EH (cell line): ENCODE results near the gene GP1BB.
"Not testable (repeated sequence)": the region's sequence is repeated elsewhere in the genome, so short reads cannot be mapped to it uniquely, and the experiment has no call there.

ENCODE experiments used
- DNase-seq: peaks from one replicate; pipeline ENCODE4 v3.0.0-alpha.2; 2015; ENCODE audit warnings: low read depth

GP1BB gene

DNA sequence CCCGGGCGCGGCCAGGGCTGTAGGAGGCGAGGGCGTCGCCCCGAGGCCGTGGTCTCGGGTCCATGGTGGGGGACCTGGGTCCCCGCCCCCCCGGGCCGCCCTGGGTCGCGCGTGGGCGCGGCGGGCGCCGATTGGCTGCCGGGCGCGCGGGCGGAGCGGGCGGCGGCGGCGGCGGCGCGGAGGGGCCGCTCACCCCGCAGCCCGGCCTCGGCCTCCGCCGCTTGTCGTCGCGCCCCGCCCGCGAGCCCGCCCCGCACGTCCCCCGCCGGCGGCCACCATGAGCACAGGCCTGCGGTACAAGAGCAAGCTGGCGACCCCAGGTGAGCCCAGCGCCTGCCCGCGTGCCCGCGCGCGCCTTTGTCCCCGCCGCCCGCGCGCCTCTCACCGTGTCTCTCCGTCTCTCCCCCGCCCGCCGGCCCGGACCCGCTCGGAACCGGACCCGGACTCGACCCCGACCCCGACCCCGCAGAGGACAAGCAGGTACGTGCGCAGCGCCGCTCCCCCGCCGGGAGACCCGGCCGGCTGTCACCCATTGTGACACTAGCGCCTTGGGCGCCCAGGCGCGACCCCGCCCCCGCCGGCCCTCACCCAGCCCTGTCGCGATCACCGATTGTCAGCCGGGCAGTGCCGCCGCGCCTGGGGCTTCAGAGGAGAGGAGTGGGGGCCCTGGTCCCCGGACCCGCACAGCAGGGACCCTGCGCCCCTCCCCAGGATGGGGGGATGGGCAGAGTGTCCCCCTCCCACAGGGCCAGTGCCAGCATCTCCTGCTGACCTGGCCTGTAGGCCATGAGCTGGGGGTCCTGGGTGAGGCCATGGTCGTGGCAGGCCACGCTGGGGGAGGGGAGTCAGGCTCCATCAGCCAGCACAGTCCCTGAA lies 8.8 kb upstream of the GP1BB start, which contains the start of gene SEPTIN5:
SEPTIN5 (plus strand) TSS at position 192 of the 876 bp plus-strand sequence; CDS start at position 278, 86 bp downstream.
- no peak for DNase-seq

DNA sequence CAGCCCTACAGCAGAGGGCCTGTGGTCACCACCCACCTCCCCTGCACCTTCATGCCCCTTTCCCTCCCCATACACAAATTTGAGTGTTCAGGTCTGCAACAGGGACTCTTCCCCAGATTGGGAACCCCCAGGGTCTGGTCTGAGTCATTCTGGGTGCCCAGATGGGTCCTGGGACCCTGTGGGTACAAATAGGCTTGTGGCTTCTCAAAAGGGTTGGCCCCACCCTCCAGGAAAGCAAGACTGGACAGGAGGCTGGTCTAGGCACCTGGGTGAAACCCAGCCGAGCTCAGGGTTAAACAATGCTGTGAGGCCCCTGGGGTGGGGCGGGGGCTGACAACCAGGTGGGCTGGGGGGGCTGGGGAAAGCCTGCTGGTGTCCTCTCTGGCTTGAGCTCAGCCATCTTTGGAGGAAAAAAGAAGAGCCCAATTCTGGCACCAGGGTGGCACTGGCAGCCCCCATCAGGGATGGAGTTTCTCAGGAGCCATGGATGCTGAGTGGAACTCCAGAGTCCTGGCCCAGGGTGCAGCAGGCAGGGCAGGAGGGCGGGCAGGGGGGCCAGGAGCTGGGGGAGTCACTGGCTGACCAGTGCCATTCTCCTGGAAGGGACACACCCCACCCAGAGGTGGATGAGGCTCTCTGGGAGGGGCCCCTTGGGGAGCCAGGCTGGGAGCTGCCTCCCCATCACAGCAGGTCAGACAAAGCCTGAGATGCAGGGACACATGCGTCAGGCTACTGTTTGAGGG lies 8.0 kb upstream of the GP1BB start:
- no peak for DNase-seq

DNA sequence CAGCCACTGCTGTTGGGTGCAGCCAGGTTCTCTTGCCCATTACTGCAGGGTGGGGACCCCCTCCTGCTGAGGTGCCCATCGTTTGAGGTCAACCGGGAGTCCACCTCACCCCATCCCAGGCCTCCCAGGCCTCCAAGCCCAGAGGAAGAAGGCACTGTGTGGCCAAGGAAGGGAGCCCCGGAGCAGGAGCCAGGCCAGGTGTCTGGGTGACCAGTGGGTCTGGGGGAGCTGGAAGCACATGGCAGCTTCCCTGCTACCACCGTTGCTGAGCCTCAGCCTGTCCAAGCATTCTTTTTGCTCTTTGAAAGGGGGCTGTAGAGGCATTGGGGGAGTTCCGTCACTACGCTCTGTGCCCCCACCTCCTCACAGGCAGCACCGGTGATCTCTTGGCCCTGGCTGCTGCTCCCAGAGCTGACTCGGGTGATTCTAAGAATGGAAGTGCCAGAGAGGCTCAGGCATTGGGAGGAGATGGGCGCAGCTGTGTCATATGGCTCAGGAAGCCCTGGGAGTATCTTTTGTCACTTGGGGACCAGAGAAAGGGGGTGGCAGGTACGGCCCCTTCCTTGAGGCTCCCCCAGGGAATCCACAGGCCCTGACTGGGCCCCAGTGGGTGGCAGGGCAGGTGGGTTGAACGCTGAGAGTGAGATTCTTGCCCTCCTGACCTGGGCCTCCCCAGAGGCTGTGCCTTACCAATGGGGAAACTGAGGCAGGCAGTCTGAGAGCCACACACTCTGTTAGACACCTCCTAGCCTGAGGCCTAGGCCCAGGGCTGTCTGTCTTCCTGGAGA lies 7.1 kb upstream of the GP1BB start:
- no peak for DNase-seq

DNA sequence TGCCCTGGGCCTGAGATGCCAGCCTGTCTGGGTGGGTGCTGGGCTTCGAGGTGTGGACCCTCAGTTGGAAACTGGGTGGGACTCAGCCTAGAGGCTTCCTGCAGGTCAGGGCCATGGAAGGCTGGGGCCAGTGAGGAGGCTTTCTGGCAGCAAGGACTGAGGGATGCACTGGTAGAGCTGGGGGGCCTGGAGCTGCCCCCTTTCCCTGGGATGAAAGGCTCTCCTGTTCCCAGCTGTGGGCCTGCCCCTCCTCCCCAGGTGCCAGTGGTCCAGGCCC lies 6.6 kb upstream of the GP1BB start:
- no peak for DNase-seq

DNA sequence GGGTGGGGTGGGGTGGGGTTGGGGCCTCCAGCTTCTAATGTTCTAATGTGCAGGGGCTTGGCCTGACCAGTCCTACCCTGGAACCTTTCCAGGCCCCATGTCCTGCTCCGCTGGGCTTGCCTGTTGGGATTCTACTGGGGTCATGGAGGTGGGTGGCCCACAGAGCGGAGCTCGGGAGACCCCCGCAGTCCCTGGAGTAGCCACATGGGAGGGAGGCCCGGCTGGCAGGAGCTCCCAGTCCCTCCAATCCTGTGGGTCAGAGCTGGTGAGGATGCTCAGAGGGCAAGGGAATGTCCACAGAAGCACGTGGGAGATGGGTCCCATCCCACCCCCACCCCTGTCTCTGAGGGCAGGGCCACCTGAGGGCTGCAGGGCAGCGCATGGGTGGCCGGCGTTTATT lies 6.2 kb upstream of the GP1BB start:
- no peak for DNase-seq

DNA sequence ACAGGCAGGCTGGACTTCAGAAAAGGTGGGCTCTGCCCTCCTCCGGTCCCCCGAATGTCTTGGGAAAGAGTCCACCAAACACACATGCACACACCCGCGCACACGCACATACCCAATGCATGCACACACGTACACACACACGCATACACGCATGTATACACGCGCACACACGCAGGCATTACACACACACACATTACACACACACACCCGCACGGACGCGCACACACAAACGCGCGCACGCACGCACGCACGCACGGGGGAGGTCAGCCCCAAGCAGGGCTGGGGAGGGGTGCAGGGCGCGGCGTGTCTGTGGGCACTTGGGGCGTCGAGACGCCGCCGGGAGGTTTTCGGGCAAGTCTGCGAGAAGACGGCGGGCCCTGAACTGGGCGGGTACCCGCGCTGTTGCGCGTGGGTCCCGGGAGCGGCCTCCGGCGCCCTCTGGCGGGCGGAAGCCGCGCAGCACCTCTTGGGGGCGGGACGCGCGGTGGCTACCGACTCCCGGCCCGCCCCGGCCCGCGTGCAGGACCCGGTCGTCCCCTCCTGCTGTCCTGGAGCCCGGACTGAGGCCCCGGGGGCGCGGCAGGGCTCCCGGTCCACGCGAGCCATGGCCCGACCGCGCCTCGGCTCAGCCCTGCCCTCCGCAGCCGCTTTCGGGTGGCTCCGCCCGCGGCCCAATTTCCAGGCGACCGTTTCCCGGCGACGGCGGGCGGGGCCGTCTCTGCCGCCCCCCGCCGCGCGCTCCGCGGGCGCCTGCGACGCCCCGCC lies 5.5 kb upstream of the GP1BB start:
- peak; percentile 72 for DNase-seq

DNA sequence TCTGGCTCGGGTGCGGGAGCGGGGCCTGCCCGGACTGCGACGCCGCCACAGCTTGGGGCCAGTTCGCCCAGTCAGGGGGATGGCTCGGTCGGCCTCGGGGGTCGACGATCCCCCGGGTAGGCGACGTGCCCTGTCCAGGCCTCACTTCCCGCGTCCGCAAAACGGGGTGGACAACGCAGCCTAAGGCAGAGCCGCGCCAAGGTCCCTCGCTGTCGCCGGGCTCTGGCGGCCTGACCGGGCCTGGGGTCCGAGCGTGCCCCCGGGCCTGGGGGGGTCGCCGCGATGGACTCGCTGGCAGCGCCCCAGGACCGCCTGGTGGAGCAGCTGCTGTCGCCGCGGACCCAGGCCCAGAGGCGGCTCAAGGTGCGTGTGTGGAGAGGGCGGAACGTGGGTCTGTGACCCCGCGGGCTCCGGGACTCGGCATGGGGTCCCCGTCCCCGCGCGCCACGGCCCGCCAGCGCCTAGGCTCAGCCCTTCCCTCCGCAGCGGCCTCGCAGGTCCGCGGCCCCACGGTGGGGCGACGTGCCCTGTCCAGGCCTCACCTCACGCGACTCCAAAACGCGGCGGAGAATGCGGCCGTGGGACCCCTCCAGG lies 4.8 kb upstream of the GP1BB start:
- no peak for DNase-seq

DNA sequence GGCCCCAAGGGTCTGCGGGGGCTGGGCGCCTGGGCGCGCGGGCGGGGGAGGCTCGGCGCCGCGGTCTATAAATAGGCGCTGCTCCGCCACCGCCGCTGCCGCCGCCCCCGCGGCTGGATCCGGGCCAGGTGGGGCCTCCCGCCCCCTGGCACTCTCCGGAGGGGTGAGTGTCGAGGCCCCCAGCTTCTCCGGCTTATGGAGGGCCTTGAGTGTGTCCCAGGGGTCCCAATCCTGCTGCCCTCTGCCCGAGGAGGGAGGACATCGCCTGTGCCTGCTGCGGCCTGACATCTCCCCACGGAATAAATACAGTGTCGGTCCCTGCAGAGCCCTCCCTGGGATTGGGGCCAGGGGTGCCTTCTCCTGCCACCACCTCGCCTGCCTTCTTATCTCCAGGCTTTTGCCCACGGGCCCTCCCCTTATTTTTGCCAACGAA lies 4.3 kb upstream of the GP1BB start:
- peak; percentile 27 for DNase-seq

DNA sequence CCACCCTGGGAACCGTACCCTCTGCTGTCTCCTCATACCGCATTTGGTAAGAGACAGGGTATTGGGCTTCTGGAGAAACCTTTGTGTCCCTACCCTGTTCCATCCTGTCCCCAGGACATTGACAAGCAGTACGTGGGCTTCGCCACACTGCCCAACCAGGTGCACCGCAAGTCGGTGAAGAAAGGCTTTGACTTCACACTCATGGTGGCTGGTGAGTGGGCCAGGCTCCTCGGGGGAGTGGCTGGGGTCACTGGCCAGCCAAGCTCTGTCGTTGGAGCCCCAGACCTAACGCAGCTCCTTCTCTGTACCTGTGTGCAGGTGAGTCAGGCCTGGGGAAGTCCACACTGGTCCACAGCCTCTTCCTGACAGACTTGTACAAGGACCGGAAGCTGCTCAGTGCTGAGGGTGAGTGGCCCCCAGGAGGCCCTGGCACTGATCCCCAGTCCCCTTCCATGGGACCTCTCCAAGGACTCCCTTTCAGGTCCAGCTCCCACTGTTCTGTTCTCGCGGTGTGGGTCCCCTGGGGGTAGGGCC lies 3.8 kb upstream of the GP1BB start:
- DNase-seq = no peak

DNA sequence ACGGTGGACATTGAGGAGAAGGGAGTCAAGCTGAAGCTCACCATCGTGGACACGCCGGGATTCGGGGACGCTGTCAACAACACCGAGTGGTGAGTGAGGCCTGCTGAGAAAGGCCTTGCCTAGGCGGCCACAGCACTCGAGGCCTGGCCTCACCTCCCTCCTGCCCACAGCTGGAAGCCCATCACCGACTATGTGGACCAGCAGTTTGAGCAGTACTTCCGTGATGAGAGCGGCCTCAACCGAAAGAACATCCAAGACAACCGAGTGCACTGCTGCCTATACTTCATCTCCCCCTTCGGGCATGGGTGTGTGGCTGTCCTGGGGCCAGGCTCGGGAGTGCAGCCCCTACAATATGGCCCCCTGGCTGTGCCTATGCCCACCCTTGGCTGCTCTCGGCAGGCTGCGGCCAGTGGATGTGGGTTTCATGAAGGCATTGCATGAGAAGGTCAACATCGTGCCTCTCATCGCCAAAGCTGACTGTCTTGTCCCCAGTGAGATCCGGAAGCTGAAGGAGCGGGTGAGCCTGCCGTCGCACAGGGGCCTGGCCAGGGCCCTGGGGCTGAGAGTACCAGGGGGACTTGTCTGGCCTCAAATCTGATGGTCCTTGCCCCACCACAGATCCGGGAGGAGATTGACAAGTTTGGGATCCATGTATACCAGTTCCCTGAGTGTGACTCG lies 3.0 kb upstream of the GP1BB start:
- no peak for DNase-seq

DNA sequence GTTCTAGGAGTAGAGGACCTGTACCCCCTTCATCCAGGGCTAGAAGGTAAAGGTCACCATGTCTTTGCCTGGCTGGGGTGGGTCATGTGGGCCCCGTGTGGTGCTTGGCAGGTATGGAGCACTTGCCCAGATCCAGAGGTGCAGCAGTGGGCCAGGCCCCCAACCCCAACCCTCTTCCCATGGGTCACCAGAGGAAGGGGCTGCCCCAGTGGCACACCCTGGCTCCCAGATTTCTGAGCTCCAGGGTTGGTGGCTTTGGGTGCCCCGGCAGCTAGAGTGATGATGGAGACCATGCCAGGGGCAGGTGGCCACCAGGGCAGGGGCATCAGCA lies 2.4 kb upstream of the GP1BB start:
- no peak for DNase-seq

DNA sequence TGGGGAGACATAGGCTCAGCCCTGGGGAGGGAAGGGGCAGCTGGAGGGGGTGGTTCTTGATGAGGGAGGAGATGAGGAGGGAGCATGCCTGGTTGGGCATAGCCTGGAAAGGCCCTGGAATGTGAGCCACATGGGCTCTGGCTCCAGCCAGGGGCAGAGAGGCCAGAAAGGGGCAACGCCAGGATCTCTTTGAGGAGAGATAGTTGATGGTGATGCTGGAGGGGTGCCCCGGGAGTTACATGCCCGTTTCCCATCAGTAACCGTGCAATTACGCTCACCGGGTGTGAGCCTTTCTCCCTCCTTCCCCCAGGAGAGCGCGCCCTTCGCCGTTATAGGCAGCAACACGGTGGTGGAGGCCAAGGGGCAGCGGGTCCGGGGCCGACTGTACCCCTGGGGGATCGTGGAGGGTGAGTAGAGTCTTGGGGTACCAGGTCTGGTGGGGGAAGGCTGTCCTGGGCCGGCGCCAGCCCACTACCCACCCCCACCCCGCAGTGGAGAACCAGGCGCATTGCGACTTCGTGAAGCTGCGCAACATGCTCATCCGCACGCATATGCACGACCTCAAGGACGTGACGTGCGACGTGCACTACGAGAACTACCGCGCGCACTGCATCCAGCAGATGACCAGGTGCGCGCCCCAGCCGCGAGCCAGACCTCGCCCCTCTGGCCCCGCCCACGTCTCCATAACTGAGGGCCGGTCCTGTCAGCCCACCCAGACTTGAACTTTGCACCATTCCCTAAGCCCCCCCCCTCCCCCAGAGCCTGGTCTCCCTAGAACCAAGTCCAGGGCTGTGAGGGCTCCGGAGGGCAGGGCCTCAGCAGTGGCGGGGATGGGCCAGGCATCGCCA lies 1.8 kb upstream of the GP1BB start:
- DNase-seq = no peak

DNA sequence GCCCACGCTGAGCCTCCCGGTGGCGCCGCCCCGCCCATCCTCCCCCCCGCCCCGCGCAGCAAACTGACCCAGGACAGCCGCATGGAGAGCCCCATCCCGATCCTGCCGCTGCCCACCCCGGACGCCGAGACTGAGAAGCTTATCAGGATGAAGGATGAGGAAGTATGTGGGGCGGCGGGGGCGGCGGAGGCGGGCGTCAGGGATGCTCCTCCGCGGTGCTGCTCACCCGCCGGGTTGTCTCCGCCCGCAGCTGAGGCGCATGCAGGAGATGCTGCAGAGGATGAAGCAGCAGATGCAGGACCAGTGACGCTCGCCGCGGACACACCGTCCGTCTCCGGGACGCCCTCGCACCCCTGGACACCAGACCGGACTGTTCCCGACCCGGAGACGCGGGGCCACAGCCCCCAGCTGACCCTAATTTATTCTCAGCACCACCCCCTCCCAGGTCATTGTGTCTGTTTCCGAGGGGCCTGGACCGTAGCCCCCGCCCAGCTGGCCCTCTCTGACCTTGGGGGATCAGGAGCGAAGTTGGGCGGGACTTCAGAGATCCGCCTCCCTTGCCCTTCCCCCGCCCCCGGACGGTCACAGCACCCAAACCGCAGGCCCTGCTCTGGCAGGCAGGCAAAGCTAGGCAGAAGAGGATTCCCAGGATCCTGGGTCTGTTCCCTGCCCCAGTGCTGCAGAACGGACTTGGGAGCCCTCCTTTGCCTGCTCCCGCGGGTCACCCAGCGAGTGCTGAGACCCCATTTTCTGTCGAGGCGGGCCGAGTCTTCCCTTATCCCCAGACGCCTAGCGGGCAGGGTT lies 959 bp upstream of the GP1BB start:
- DNase-seq = no peak

DNA sequence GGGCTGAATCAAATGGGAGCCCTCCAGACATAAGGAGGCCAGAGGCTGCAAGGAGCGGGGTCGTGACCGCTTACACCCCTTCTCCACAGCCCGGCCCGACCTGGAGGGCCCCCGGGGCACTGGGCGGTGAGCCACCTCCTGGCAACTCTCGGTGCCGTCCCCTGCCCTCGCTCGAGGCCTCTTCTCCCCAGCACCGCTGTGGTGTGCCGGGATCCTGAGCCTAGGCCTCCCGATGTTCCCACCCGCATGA lies 432 bp upstream of the GP1BB start:
- no peak for DNase-seq

DNA sequence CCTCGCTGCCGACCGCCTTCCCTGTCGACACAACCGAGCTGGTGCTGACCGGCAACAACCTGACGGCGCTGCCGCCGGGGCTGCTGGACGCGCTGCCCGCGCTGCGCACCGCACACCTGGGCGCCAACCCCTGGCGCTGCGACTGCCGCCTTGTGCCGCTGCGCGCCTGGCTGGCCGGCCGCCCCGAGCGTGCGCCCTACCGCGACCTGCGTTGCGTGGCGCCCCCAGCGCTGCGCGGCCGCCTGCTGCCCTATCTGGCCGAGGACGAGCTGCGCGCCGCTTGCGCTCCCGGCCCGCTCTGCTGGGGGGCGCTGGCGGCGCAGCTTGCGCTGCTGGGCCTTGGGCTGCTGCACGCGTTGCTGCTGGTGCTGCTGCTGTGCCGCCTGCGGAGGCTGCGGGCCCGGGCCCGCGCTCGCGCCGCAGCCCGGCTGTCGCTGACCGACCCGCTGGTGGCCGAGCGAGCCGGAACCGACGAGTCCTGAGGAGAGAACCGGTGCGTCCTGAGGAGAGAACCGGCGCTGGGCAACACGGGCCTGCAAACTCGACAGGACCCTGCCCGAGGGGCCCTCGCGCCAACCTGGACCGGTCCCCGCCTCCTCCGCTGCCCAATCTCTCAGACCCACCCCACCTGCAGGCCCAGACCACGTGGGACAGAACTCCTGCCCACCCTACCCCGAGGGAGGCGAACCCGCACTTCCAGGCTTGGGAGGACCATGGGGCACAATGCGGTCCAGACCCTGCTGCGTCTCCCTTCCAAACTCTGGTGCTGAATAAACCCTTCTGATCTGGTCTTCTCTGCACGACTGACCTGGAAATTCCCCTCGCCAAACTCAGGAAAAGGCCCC lies 866 bp downstream of the GP1BB start:
- DNase-seq = no peak

DNA sequence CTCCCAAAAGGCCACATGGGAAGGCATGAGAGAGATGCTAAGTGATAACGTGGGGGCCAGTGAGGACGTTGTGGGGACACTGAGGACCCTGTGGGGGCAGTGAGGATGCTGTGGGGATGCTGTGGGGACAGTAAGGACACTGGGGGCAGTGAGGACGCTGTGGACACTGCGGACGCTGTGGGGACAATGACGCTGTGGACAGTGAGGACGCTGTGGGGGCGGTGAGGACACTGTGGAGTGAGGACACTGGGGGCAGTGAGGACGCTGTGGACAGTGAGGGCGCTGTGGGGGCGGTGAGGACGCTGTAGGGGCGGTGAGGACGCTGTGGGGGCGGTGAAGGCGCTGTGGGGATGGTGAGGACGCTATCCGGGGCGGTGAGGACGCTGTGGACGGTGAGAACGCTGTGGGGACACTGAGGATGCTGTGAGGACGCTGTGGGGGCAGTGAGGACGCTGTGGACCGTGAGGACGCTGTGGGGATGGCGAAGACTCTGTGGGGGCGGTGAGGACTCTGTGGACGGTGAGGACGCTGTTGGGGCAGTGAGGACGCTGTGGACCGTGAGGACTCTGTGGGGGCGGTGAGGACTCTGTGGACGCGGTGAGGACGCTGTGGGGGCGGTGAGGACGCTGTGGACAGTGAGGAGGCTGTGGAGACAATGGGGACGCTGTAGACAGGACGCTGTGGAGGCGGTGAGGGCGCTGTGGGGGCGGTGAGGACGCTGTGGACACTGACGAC lies 1.8 kb downstream of the GP1BB start:
- DNase-seq = no peak

DNA sequence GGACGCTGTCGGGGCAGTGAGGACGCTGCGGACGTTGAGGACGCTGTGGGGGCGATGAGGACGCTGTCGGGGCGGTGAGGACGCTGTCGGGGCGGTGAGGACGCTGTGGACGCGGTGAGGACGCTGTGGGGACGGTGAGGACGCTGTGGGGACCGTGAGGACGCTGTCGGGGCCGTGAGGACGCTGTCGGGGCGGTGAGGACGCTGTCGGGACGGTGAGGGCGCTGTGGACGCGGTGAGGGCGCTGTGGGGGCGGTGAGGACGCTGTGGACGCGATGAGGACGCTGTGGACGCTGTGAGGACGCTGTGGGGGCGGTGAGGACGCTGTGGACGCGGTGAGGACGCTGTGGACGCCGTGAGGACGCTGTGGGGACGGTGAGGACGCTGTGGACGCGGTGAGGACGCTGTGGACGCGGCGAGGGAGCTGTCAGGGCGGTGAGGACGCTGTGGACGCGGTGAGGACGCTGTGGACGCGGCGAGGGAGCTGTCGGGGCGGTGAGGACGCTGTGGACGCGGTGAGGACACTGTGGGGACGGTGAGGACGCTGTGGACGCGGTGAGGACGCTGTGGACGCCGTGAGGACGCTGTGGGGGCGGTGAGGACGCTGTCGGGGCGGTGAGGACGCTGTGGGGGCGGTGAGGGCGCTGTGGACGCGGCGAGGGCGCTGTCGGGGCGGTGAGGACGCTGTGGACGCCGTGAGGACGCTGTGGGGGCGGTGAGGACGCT lies 2.9 kb downstream of the GP1BB start:
- DNase-seq = not testable (repeated sequence)
